Measurements from ENCODE around the gene IQSEC3. TPM values are rescaled to one million over a fixed set of nuclear protein-coding genes. Genes with fewer than 3 reads are reported as not detected.

The IQSEC3 gene
- total RNA-seq (2022; extraction: Qiagen RNA extraction; ENCODE audit: low read depth) = not detected in 5 replicates

DNA sequence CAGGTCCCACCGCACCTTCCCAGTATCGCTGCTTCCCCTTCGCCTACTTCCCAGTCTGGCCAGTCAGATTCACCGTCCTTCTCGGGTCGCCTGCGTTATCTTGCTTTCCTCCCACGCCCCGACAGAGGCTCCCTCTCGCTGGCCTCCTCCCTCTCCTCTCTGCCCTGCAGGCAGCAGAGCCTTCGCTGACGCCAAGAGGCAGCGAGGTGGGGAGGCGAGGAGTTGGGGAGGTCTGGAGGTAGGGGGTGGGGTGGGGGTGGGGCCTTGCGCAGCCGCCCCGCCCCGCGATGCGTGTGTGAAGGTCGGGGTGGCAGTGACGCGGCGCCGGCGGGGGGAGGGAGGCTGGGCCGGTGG, at the start of gene IQSEC3:
Gene IQSEC3, plus strand, starts transcription at position 340 of the 354 bp plus-strand sequence. CDS start 116 bp downstream, outside the sequence.

DNA sequence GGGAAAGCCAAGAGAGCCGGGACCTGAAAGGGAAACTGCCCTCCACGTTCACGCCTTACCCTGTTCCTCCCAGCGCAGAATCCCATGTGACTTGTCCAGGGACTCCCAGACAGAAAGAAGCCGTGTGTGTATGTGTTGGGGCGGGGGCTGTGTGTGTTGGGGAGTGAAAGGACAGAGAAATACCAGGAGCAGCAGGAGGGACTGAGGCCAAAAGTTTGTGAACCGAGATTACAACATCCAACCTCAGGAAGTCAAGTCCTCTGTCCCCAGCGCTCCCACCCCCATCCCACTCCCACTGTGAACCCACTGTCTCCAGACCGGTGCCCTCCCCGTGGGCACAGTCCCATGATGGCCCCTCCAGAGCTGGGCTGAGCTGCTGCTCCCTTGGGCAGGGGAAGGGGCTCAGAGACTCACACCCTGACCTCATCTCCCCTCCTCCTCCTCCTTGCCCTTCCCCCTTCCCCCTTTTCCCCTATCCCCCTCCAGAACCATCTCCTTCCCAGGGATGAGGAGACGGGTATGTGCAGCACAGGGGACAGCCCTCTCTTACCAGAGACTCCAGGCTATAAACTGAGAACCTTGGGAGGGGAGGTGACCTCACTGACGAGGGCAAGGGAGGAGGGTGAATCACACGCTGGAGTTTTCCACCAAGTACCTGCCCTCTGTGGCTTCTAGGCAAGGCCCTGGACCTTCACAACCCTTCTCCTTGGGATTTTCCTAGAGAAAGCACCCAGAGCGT, 147.6 kb downstream of the IQSEC3 start, which contains the start of gene SLC6A12:
Gene SLC6A12, minus strand, starts transcription at position 155 of the 739 bp plus-strand sequence. CDS start 4,171 bp downstream, outside the sequence.

Other genes with a start within 250 kb of the IQSEC3 start
- 0.89 to 1.5 TPM (median 1.3 TPM) in 5 replicates for gene SLC6A12, start 147.4 kb downstream of the IQSEC3 start, total RNA-seq (2022; extraction: Qiagen RNA extraction; ENCODE audit: low read depth)
- gene SLC6A13, start 196.1 kb downstream of the IQSEC3 start, total RNA-seq (2022; extraction: Qiagen RNA extraction; ENCODE audit: low read depth) = 0.11 to 0.62 TPM (median 0.37 TPM) in 5 replicates